GM23248 (cell line): ENCODE measurements around the gene CELSR2.
"Not testable (repeated sequence)": the region's sequence is repeated elsewhere in the genome, so short reads cannot be mapped to it uniquely, and the experiment has no call there.

Experiments used
- EZH2 ChIP-seq: fragments of 200-600 bp; sonication (generic); IDR thresholded peaks from 2 replicates; pipeline ENCODE4 v1.6.1; 2018; ENCODE audit warnings: antibody characterized with exemption, mild to moderate bottlenecking; ENCODE audit not compliant: insufficient read depth, poor library complexity, severe bottlenecking
- EZH2phosphoT487 ChIP-seq: fragments of 200-600 bp; sonication (generic); IDR thresholded peaks from 2 replicates; pipeline ENCODE4 v1.6.1; 2018; ENCODE audit warnings: antibody characterized with exemption, moderate library complexity, mild to moderate bottlenecking, low read depth; ENCODE audit not compliant: insufficient read depth

GRCh38 chr1:109305991-109306390 lies 56.7 kb downstream of the CELSR2 start:
- not testable (repeated sequence) for TF ChIP-seq EZH2, EZH2phosphoT487
